GM18861 (cell line): ENCODE data around the gene MAST2.
"Not testable (repeated sequence)": the region's sequence is repeated elsewhere in the genome, so short reads cannot be mapped to it uniquely, and the experiment has no call there.

ENCODE experiments used
- ATAC-seq: cut with Tn5 transposase; IDR thresholded peaks from one replicate; pipeline ENCODE4 v1.9.1; 2021; ENCODE audit not compliant: unreplicated experiment

Gene MAST2

GRCh38 chr1:45857101-45857700, 53.8 kb downstream of the MAST2 start:
- no peak for ATAC-seq

DNA sequence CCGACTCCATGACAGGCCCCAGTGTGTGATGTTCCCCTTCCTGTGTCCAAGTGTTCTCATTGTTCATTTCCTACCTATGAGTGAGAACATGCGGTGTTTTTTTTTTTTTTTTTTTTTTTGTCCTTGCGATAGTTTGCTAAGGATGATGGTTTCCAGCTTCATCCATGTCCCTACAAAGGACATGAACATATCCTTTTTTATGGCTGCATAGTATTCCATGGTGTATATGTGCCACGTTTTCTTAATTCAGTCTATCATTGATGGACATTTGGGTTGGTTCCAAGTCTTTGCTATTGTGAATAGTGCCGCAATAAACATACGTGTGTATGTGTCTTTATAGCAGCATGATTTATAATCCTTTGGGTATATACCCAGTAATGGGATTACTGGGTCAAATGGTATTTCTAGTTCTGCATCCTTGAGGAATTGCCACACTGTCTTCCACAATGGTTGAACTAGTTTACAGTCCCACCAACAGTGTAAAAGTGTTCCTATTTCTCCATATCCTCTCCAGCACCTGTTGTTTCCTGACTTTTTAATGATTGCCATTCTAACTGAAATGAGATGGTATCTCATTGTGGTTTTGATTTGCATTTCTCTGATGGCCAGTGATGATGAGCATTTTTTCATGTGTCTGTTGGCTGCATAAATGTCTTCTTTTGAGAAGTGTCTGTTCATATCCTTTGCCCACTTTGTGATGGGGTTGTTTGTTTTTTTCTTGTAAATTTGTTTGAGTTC, 54.5 kb downstream of the MAST2 start:
- not testable (repeated sequence) for ATAC-seq

GRCh38 chr1:45859221-45859620, 55.8 kb downstream of the MAST2 start:
- ATAC-seq: no peak

DNA sequence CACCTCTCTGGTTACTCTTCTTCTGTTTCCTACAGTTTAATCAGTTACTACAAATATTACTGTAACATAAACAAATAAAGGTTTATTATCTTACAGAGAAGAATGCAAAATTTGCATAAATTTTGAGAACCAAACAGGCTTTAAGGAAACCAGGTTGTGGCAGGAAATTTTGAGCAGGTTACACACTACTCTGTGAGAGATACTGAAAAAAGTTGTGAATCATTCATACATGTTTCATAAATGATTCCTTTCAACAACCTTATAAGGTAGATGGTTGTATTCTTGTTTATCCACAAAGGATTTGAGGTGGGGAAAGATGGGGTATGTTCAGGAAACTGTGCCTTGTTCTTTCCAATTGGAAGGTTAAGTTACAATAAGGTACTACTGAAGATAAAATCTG, 58.6 kb downstream of the MAST2 start:
- no peak for ATAC-seq

DNA sequence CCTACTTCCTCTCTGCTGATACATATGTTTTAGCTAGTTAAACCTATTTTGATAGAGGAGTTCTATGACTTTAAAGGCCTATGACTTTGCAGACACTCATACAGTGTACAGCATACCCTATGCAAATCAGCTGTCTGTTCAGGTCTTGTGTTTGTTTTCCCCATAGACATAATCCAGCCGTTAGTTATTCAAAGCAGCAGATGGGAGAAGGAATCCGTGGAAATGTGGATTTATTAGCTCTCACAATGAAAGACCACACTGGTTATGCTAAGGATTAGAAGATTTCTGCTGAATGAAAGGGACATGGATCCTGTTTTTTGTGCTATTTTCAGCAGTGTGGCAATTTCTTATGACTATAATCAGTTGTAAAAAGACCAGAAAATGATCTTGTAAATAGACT, 59.8 kb downstream of the MAST2 start:
- ATAC-seq: no peak

DNA sequence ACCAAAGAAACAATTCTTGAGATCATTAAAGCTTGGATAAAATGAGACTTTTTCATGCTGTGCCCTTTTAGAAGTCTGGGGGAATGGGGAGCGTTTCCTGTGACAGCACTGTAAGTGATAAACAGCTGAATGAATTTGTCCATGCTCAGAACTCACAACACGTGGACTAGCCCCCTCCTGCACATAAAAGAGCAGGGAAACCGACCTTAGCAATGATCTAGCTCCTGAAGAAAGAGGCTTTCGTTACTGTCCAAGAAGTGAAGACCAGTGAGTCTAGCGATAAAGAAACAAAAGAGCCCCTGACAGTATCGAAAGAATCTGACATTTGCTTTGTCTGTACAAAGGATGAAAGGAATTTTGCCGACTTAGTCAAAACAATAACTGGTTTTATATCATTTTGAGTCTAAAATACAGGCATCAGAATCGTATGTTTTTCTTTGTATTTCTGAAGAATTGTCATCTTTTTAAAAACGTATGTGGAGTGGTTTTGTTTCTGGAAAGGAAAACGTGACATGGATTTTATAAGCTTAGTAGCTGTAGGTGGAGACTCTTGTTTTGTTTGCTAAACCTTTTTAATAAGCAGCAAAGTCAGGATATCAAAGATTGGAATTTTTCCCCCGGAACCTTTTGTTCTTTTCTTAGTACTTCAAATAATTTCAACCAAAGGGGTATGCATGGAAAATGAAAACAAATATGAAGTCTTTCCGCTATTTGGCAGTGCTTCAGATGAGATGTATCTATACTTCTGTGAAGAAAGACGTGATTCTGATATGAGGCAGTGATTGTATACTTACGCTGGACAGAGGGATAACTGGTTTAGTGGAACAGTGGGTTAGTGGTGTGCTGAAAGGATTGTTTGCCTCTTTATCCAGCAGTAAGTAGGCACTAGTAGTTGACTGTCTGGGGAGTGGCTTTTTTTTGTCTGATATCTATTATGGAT, 61.0 kb downstream of the MAST2 start:
- no peak for ATAC-seq

- no peak for ATAC-seq
Measured at GRCh38 chr1:45867697-45868348, 64.4 kb downstream of the MAST2 start.

- ATAC-seq: no peak
Measured at GRCh38 chr1:45868861-45869260, 65.4 kb downstream of the MAST2 start.

DNA sequence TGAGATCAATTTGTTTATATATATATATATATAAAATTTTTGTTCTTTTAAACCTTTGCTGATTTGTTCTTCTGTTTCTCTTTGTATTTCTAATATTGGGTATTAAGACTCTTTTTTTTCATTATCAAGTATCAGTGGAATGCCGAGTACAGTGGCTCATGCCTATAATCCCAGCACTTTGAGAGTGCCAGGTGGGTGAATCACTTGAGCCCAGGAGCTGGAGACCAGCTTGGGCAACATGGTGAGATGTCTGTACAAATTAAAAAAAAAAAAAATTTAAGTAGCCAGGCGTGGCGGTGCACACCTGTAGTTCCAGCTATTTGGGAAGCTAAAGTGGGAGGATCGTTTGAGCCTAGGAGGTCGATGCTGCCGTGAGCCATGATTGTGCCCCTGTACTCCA, 67.1 kb downstream of the MAST2 start:
- ATAC-seq: no peak

GRCh38 chr1:45872173-45872801, 68.9 kb downstream of the MAST2 start:
- not testable (repeated sequence) for ATAC-seq

DNA sequence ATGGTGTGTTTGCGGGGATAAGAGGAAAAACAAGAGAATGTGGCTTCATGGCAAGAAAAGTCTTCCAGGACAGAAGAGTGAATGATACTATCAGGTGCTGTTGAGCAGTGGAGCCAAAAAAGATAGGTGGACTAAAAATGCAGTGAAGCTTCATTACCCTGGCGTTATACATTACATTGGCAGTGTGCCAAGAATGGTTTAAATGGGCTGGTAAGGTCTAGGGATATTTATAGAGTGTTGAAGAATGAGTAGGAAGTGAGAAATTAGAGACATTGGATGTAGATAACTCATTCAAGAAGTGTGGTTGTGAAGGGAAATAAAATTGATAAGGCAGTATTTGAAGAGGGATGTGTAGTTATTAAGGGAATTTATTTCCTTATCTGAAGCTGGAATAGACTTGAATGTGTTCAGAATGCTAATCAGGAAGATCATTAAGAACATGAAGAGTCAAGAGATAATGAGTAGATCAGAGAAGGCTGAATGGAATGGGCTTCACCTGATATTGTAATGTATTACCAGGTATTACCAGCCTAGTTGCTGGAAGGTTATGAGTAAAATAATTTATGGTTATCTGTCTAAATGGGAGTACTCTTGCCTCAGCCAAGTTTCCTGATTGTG, 72.7 kb downstream of the MAST2 start:
- ATAC-seq: no peak

- no peak for ATAC-seq
Measured at GRCh38 chr1:45877264-45877663, 73.9 kb downstream of the MAST2 start.

GRCh38 chr1:45879885-45880598, 76.6 kb downstream of the MAST2 start:
- ATAC-seq: no peak

- ATAC-seq: no peak
Measured at GRCh38 chr1:45880930-45881329, 77.5 kb downstream of the MAST2 start.

DNA sequence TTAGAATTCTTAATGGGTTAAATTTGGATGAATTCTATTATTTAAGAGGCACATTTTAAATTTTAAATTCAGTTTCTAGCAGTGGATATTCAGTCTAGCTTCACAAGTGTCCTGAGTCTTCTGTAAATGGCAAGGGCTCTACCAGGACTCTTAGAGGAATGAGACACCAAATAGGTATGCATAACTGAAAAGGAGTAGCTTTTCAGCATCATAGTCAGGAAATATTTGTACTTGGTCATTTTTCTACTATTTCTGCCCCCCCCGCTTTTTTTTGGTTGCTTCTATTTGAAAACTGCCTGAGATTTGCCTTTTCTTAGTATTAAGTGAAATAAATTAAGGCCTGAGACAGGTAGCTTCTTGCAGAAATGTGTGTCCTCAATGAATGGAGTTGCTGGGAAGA, 80.2 kb downstream of the MAST2 start:
- no peak for ATAC-seq

DNA sequence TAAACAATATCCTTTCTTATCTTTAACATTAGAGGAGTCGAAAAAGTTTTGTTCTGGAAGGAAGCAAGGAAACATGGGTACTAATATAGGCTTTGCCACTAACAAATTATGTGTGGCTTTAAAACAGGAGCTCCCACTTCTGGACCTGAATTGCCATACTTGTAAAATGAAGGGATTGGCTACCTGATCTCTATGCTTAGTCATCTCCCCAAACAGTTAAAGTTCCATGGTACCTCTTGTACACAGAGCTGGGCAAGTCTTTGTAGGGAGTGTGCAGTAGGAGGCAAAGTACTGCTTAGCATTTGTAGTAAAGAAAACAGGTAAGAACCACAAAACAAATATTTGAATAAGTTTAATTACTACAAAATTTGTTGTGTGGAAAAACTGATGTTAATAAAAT, 81.3 kb downstream of the MAST2 start:
- no peak for ATAC-seq

DNA sequence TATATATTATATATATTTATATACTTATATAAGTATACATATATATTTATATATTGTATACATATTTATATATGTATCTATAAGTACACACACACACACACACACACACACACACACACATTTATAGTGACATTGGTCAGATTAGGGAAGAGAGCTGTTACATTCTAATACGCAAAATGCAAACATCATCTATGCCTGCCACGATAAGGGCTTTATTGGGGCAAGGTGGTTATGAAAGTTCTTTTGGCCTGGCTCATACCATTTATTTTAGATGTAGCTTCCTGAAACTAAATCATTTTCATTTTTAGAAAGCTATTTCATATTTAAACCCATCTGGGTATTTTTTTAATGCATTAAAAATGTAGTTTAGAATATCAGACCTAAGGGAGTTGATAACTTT, 82.8 kb downstream of the MAST2 start:
- no peak for ATAC-seq

DNA sequence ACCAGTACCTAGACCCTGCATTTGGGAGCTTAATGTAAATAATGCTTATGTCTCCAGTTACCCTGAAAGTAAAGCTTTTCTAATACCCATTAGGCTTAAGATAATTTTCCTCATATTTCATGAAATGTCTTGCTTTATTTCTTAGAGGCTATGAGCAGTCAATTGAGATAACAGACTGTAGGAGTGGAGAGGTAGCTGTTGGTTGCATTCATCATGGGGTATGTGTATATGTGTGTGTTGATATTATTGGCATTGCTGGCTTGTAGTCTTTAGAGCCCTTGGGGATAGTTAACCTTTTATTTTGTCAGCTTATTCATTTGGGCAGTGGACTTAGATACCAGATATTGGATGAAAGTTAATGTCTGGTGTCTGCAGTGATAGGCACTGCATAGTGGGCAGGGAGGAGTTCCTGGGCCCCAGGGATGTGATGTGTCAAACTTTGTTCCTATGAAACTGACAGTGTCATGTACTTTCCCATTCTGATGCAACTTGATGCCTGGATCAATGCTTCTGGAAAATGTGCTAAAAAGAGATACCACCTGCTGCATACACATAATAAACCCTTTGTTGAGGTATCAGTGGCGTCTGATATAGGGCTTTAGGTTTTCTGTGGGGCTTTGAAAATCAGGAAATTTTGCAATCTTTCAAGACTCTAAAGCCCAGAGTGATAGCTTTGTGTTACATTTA, 83.9 kb downstream of the MAST2 start:
- no peak for ATAC-seq

DNA sequence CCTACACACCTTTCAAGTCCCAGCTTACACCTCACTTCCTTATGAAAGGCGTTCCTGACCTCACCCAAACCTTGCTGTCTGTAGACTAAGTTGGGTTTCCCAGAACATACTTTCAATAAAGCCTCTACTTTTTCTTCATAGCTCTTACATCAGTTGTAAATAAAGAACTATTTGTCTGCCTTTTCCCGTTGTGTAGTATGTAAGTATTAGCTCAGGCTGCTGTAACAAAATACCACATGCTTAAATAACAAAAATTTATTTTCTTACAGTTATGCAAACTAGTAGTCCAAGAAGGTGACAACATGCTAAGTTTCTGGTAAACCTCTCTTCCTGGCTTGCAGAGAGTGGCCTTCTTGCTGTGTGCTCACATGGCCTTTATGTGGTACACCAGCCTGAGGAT, 86.7 kb downstream of the MAST2 start:
- no peak for ATAC-seq
